ENCODE data around the gene CLDND2.
"Not testable (repeated sequence)": the region's sequence is repeated elsewhere in the genome, so short reads cannot be mapped to it uniquely, and the experiment has no call there.

The CLDND2 gene

GRCh38 chr19:51368366-51369282 is at the start of gene CLDND2:
Gene CLDND2, minus strand, starts transcription at chr19:51369003. Its CDS starts 426 bp downstream, at chr19:51368577.
- Histone ChIP-seq H3K27me3 (ENCODE audit: insufficient read depth, poor library complexity, severe bottlenecking) (no peaks in the 10 kb centered on the region), H3K36me3 (ENCODE audit: low read depth) (no peaks in the 10 kb centered on the region), H3K27ac (ENCODE audit: poor library complexity, severe bottlenecking) (peak within 1 kb of the TSS; percentile 76), H3K4me3 (ENCODE audit: severe bottlenecking) (peak within 1 kb of the TSS; percentile 52), H3K9me3 (ENCODE audit: severe bottlenecking) (no peaks in the 10 kb centered on the region), H3K4me1 (ENCODE audit: insufficient read depth, poor library complexity, severe bottlenecking) (peaks cover 17% of the 10 kb centered on the region)
- DNase-seq (ENCODE audit: low spot score) (no peak), ATAC-seq (ENCODE audit: low read depth) (no peak)
- TF ChIP-seq CTCF (IDR thresholded peaks at IDR 0.05; ENCODE audit: poor library complexity, severe bottlenecking) = no peak

- Histone ChIP-seq H3K36me3 (ENCODE audit: low read depth) (no peaks in the 10 kb centered on the region), H3K4me3 (ENCODE audit: severe bottlenecking) (no peak overlapping the region), H3K27ac (ENCODE audit: poor library complexity, severe bottlenecking) (no peak overlapping the region), H3K27me3 (ENCODE audit: insufficient read depth, poor library complexity, severe bottlenecking) (peaks cover 5% of the 10 kb centered on the region), H3K9me3 (ENCODE audit: severe bottlenecking) (no peaks in the 10 kb centered on the region), H3K4me1 (ENCODE audit: insufficient read depth, poor library complexity, severe bottlenecking) (no peaks in the 10 kb centered on the region)
- no peak for DNase-seq (ENCODE audit: low spot score)
- no peak for TF ChIP-seq CTCF (IDR thresholded peaks at IDR 0.05; ENCODE audit: poor library complexity, severe bottlenecking)
- ATAC-seq (ENCODE audit: low read depth) = no peak
Measured at GRCh38 chr19:51417810-51418157, 49.0 kb upstream of the CLDND2 start.

- no peak; the same call in 2 of the 3 replicates for ATAC-seq (ENCODE audit: low read depth)
Measured at GRCh38 chr19:51417107-51417809, 48.5 kb upstream of the CLDND2 start, which contains the start of gene SIGLEC10. Gene SIGLEC10, minus strand, starts transcription at chr19:51417642. Its CDS starts 61 bp downstream, at chr19:51417581.

GRCh38 chr19:51416422-51416821 is 47.6 kb upstream of the CLDND2 start:
- not testable (repeated sequence) for H3K4me1 ChIP-seq (ENCODE audit: insufficient read depth, poor library complexity, severe bottlenecking); H3K27ac ChIP-seq (ENCODE audit: poor library complexity, severe bottlenecking); DNase-seq (ENCODE audit: low spot score); H3K36me3 ChIP-seq (ENCODE audit: low read depth); H3K27me3 ChIP-seq (ENCODE audit: insufficient read depth, poor library complexity, severe bottlenecking); H3K4me3 ChIP-seq (ENCODE audit: severe bottlenecking); ATAC-seq (ENCODE audit: low read depth); H3K9me3 ChIP-seq (ENCODE audit: severe bottlenecking)

More at GRCh38 chr19:51417107-51417809, 48.5 kb upstream of the CLDND2 start, which contains the start of gene SIGLEC10:
- Histone ChIP-seq H3K4me1 (ENCODE audit: insufficient read depth, poor library complexity, severe bottlenecking) (no peaks in the 10 kb centered on the region), H3K27me3 (ENCODE audit: insufficient read depth, poor library complexity, severe bottlenecking) (peaks cover 5% of the 10 kb centered on the region), H3K4me3 (ENCODE audit: severe bottlenecking) (no peak within 1 kb of the TSS), H3K9me3 (ENCODE audit: severe bottlenecking) (no peaks in the 10 kb centered on the region), H3K27ac (ENCODE audit: poor library complexity, severe bottlenecking) (no peak within 1 kb of the TSS), H3K36me3 (ENCODE audit: low read depth) (no peaks in the 10 kb centered on the region)
- TF ChIP-seq CTCF (IDR thresholded peaks at IDR 0.05; ENCODE audit: poor library complexity, severe bottlenecking) = no peak
- DNase-seq (ENCODE audit: low spot score) = no peak

- DNase-seq (ENCODE audit: low spot score) = no peak
- Histone ChIP-seq H3K4me3 (ENCODE audit: severe bottlenecking) (no peak overlapping the region), H3K27ac (ENCODE audit: poor library complexity, severe bottlenecking) (no peak overlapping the region), H3K4me1 (ENCODE audit: insufficient read depth, poor library complexity, severe bottlenecking) (no peaks in the 10 kb centered on the region), H3K9me3 (ENCODE audit: severe bottlenecking) (no peaks in the 10 kb centered on the region), H3K36me3 (ENCODE audit: low read depth) (no peaks in the 10 kb centered on the region), H3K27me3 (ENCODE audit: insufficient read depth, poor library complexity, severe bottlenecking) (no peaks in the 10 kb centered on the region)
- ATAC-seq (ENCODE audit: low read depth) = no peak
- no peak for TF ChIP-seq CTCF (IDR thresholded peaks at IDR 0.05; ENCODE audit: poor library complexity, severe bottlenecking)
Measured at GRCh38 chr19:51415187-51415586, 46.4 kb upstream of the CLDND2 start.
